GM12878 (cell line): ENCODE results near the gene PRSS56. TPM values are rescaled to one million over a fixed set of nuclear protein-coding genes. Genes with fewer than 3 reads are reported as not detected.

ENCODE experiments used
- POLR2AphosphoS5 ChIP-seq: IDR thresholded peaks from 2 replicates; pipeline ENCODE4 v1.6.1; 2011; ENCODE audit warnings: mild to moderate bottlenecking, low read length, inconsistent platforms
- SIN3A ChIP-seq: IDR thresholded peaks from 2 replicates; pipeline ENCODE4 v1.6.1; 2012; ENCODE audit warnings: low read depth, low read length, improper control_type of control experiment
- STAT1 ChIP-seq: fragments of 450-650 bp; conservative IDR thresholded peaks from 2 replicates; pipeline ENCODE4 v1.6.1; 2014; ENCODE audit warnings: antibody characterized with exemption, mild to moderate bottlenecking
- polyA plus RNA-seq, 11 experiments: library from polyadenylated mRNA; depleted of rRNA in 4 of 11; unstranded in 6 of 11; stranded (reverse) in 5 of 11; fragments of >200 nt; fragmentation: Nextera tagmentation in 4 of 11; fragmentation: Illumina TruSeq in 1 of 11; extraction: Ambion mirVana in 4 of 11; extraction: Trizol in 1 of 11; gene quantifications; 1 replicate in 1 of 11; 2 replicates in 10 of 11; pipeline versions ENCODE4 v1.2.1 to v1.2.3, GENCODE V29; 2011 to 2016; ENCODE audit warnings: inconsistent platforms in 2 of 11, missing spikeins in 2 of 11, low read depth in 1 of 11
- total RNA-seq, 4 experiments: library from RNA; depleted of rRNA in 3 of 4; stranded (reverse); fragments of >200 nt in 3 of 4; fragmentation: Illumina TruSeq in 1 of 4; extraction: Trizol in 1 of 4; gene quantifications; 2 replicates each; pipeline versions ENCODE4 v1.2.1 to v1.2.3, GENCODE V29; 2013 to 2021
- TF ChIP-seq, protein P1 (sequence below): fragments of 450-650 bp; formaldehyde crosslinking; IDR thresholded peaks from 2 replicates; pipeline ENCODE4 v1.5.0; 2022; ENCODE audit warnings: mild to moderate bottlenecking, missing genetic modification characterization
- TF ChIP-seq, protein P2 (sequence below): fragments of 450-650 bp; IDR thresholded peaks from 2 replicates; pipeline ENCODE4 v1.6.1; 2017; ENCODE audit warnings: antibody characterized with exemption, mild to moderate bottlenecking, moderate library complexity

The PRSS56 gene
- total and polyA plus RNA-seq, 10 of the 15 experiments (the other 5 are each of a cell fraction or from before 2014, with no cell fraction given) = not detected

DNA sequence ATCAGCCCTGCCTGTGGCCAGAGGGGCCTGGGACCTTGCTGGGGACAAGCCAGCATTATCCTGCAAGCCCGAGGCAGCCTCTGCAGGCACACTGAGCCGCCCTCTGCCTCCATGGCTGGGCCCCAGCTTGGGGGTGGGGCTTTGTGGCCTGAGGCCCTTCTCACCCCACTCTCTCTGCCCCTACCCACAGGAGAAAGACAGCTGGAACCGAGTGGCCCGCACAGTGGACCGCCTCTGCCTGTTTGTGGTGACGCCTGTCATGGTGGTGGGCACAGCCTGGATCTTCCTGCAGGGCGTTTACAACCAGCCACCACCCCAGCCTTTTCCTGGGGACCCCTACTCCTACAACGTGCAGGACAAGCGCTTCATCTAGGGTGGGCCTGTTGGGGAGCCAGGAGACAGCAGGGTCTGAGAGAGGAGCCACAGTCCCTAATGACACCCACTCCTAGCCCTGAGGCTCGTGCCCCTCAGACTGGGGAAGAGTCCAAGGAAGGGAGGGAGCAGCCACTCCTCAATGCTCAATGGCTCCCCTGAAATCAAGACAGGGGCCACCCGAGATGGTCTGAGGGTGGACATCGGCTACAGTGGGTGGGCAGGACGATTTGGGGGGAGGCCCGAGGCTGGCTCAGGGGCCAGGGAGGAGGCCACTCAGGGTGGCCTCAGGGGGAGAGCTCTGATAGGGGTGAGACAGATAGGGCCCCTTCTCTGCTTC lies 14.9 kb downstream of the PRSS56 start (continued):
- TF ChIP-seq, protein P1, sequence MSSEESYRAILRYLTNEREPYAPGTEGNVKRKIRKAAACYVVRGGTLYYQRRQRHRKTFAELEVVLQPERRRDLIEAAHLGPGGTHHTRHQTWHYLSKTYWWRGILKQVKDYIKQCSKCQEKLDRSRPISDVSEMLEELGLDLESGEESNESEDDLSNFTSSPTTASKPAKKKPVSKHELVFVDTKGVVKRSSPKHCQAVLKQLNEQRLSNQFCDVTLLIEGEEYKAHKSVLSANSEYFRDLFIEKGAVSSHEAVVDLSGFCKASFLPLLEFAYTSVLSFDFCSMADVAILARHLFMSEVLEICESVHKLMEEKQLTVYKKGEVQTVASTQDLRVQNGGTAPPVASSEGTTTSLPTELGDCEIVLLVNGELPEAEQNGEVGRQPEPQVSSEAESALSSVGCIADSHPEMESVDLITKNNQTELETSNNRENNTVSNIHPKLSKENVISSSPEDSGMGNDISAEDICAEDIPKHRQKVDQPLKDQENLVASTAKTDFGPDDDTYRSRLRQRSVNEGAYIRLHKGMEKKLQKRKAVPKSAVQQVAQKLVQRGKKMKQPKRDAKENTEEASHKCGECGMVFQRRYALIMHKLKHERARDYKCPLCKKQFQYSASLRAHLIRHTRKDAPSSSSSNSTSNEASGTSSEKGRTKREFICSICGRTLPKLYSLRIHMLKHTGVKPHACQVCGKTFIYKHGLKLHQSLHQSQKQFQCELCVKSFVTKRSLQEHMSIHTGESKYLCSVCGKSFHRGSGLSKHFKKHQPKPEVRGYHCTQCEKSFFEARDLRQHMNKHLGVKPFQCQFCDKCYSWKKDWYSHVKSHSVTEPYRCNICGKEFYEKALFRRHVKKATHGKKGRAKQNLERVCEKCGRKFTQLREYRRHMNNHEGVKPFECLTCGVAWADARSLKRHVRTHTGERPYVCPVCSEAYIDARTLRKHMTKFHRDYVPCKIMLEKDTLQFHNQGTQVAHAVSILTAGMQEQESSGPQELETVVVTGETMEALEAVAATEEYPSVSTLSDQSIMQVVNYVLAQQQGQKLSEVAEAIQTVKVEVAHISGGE (CRISPR knock-in tag) = no peak
- TF ChIP-seq POLR2AphosphoS5 (no peak), SIN3A (no peak), STAT1 (no peak)
- TF ChIP-seq, protein P2, sequence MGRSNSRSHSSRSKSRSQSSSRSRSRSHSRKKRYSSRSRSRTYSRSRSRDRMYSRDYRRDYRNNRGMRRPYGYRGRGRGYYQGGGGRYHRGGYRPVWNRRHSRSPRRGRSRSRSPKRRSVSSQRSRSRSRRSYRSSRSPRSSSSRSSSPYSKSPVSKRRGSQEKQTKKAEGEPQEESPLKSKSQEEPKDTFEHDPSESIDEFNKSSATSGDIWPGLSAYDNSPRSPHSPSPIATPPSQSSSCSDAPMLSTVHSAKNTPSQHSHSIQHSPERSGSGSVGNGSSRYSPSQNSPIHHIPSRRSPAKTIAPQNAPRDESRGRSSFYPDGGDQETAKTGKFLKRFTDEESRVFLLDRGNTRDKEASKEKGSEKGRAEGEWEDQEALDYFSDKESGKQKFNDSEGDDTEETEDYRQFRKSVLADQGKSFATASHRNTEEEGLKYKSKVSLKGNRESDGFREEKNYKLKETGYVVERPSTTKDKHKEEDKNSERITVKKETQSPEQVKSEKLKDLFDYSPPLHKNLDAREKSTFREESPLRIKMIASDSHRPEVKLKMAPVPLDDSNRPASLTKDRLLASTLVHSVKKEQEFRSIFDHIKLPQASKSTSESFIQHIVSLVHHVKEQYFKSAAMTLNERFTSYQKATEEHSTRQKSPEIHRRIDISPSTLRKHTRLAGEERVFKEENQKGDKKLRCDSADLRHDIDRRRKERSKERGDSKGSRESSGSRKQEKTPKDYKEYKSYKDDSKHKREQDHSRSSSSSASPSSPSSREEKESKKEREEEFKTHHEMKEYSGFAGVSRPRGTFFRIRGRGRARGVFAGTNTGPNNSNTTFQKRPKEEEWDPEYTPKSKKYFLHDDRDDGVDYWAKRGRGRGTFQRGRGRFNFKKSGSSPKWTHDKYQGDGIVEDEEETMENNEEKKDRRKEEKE = no peak
